Measurements from ENCODE around the gene SIVA1. TPM values are rescaled to one million over a fixed set of nuclear protein-coding genes. Genes with fewer than 3 reads are reported as not detected.

The SIVA1 gene
- polyA plus RNA-seq, 4 donors, result 48.0 to 87.2 (median 56.2) TPM

DNA sequence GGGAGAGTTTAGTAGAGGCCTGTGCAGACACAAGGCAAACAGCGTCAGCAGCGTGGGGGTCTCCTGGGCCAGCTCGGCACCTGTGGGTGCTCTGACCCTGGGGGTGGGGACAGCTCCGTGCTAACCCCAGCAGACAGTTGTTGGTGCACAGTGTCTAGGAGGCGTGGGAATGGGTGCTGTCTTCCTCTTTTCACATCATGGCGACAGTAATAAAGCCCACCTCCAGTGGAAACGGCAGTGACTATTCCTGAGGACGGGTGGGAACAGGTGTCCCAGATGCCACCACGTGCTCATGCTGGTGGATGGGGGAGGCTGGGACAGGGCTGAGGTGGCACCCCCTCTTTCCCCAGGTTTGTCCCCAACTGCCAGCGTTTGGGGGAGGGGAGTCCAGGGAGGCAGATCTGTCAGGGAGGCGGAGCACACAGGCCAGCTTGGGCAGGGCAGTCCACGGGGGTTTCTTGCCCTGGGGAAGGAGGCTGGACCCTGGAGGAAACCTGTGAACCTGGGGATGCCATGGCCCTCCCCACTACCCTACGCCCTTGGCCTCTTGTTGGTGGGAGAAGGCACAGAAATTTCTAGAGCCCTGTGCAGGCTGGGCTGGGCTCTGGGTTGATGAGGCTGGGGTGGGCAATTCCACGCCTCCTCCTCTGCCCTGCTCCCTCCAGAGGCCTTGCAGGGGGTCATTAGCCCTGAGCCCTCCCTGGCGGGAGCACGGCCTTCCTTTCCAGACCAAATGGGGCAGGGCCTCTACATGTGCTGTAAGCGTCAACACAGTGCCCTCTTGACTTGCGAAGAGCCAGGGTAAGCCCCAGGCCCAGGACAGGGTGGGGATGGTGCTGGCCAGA lies 51.8 kb downstream of the SIVA1 start:
- DNase-seq (ENCODE audit: low read depth in 4 of 4, low spot score in 3 of 4), result no peak

- DNase-seq (ENCODE audit: low read depth in 4 of 4, low spot score in 3 of 4), result no peak
Measured at GRCh38 chr14:104805326-104805678, 52.4 kb downstream of the SIVA1 start.

DNA sequence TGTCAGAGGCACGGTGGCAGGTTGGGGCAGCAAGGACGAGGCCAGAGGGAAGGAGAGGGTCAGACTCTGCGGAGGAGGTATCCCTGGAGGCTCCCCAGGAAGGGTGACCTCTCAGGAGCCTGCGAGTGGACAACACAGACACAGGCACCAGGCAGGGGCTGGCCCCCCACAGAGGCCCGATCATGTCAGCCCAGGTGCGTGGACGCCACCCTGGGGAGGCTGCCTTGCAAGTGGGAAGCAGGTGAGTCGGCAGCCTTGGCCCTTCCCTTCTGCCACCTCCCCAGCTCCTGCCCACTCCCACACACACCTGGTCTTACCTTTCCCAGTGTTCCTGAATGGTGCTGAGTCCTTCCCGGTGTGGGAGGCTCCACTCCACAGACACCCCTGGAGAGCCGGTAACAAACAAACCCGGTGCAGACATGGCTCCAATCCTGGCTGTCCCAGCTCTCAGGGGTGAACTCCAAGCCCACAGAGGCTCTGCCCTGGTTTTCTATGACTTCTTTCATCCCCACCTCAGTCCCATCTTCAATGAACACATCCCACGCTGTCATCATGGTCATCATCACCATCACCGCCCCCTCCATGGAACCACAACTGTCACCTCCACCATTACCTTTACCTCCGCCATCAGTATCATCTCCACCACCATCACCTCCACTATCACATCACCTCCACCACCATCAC lies 53.1 kb downstream of the SIVA1 start:
- no peak for DNase-seq (ENCODE audit: low read depth in 4 of 4, low spot score in 3 of 4)

GRCh38 chr14:104806625-104807465 lies 53.9 kb downstream of the SIVA1 start:
- no peak for DNase-seq (ENCODE audit: low read depth in 4 of 4, low spot score in 3 of 4)

GRCh38 chr14:104808456-104808855 lies 55.5 kb downstream of the SIVA1 start:
- no peak for DNase-seq (ENCODE audit: low read depth in 4 of 4, low spot score in 3 of 4)

Other genes with a start within 250 kb of the SIVA1 start
- gene C14orf180, start 173.4 kb upstream of the SIVA1 start, polyA plus RNA-seq (ENCODE audit: insufficient read length in 4 of 4), result under 1 TPM in 2 of 4 donors, not detected in 2; 0.10 to 0.27 TPM
- gene TMEM179, start 148.4 kb upstream of the SIVA1 start, polyA plus RNA-seq (ENCODE audit: insufficient read length in 4 of 4), result 1 to 10 TPM in 3 of 4 donors, under 1 TPM in 1; 0.67 to 1.9 (median 1.7) TPM
- 10 to 100 TPM; 37.1 to 69.5 (median 49.5) TPM for gene INF2, start 63.5 kb upstream of the SIVA1 start, polyA plus RNA-seq (ENCODE audit: insufficient read length in 4 of 4)
- gene ADSS1, start 28.9 kb upstream of the SIVA1 start, polyA plus RNA-seq (ENCODE audit: insufficient read length in 4 of 4), result 10 to 100 TPM; 12.5 to 17.0 (median 14.2) TPM
- 100 to 1,000 TPM in 1 of 4 donors, 10 to 100 TPM in 3; 98.4 to 122 (median 99.0) TPM for gene AKT1, start 42.6 kb downstream of the SIVA1 start, polyA plus RNA-seq (ENCODE audit: insufficient read length in 4 of 4)
- 1 to 10 TPM; 2.0 to 4.7 (median 3.9) TPM for gene ZBTB42, start 48.0 kb downstream of the SIVA1 start, polyA plus RNA-seq (ENCODE audit: insufficient read length in 4 of 4)
- 10 to 100 TPM in 2 of 4 donors, 1 to 10 TPM in 2; 3.6 to 21.2 (median 11.1) TPM for gene CEP170B, start 112.1 kb downstream of the SIVA1 start, polyA plus RNA-seq (ENCODE audit: insufficient read length in 4 of 4)
- 1 to 10 TPM; 2.2 to 8.0 (median 3.4) TPM for gene PLD4, start 171.7 kb downstream of the SIVA1 start, polyA plus RNA-seq (ENCODE audit: insufficient read length in 4 of 4)
- 1 to 10 TPM; 1.5 to 7.2 (median 2.4) TPM for gene AHNAK2, start 225.2 kb downstream of the SIVA1 start, polyA plus RNA-seq (ENCODE audit: insufficient read length in 4 of 4)
- gene CLBA1, start 232.6 kb downstream of the SIVA1 start, polyA plus RNA-seq (ENCODE audit: insufficient read length in 4 of 4), result 10 to 100 TPM in 3 of 4 donors, 1 to 10 TPM in 1; 7.2 to 30.3 (median 24.5) TPM

Measured in left renal pelvis (tissue), 4 donors.